ENCODE measurements around the gene PAK6.

DNA sequence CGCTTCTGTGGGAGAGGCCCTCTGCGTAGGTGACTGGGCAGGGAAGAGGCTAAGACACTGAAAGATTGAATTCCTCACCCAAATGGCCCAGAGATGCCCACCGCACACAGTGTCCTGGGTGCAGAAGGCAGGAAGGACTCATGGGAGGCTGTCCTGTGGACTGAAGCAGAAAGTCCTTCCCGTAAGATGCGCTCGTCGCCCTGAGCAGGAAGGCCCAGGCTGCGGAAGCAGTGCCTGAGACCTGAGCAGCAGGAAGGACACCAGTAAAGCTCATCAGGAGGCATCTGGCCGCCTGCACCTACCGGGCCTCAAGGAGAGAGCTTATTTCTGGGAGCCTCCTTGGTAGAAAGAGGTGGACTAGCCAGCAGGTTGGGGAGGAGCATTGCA is 3.3 kb downstream of the PAK6 start:
- TF ChIP-seq POLR2A (IDR thresholded peaks at IDR 0.05; ENCODE audit: low read length): no peak
- TF ChIP-seq GATA1 (IDR thresholded peaks at IDR 0.05; ENCODE audit: low read depth, low read length): no peak

All from erythroblast (primary cell).